ENCODE data around the gene NSMF. TPM values are rescaled to one million over a fixed set of nuclear protein-coding genes. Genes with fewer than 3 reads are reported as not detected.

Gene NSMF
- total RNA-seq, 1 donor = 29.6 TPM

DNA sequence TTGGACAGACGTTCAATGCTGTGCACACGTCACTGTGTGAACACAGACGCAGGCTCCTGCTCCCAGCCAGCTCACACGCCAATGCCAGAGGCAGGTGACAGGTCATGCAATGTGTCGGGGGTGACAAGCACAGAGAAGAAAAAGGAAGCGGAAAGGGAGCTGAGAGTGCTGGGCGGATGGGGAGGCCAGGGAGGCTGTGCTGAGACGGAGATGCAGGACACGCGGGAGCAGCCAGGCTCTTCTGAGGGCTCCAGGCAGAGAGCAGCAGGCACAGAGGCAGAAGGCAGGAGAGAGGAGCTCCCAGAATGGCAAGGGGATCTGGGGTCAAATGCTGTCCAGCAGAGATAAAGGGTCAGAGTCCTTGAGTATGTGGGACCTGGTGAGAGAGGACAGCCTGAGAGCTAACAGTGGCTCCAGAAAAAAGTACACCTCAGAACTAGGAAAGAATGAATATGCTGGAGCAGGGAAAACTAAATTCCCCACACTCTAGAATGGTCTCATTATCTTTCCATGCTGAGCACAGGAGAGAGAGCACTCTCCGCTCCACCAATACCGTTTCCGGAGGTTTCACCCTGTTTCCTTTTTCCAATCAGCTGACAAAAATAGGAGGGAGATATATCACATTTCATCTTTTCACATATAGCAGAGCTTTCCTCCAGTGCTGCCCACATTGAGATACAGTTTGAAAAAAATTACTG lies 32.8 kb upstream of the NSMF start:
- DNase-seq (ENCODE audit: low read depth) = no peak
- TF ChIP-seq, protein P1, sequence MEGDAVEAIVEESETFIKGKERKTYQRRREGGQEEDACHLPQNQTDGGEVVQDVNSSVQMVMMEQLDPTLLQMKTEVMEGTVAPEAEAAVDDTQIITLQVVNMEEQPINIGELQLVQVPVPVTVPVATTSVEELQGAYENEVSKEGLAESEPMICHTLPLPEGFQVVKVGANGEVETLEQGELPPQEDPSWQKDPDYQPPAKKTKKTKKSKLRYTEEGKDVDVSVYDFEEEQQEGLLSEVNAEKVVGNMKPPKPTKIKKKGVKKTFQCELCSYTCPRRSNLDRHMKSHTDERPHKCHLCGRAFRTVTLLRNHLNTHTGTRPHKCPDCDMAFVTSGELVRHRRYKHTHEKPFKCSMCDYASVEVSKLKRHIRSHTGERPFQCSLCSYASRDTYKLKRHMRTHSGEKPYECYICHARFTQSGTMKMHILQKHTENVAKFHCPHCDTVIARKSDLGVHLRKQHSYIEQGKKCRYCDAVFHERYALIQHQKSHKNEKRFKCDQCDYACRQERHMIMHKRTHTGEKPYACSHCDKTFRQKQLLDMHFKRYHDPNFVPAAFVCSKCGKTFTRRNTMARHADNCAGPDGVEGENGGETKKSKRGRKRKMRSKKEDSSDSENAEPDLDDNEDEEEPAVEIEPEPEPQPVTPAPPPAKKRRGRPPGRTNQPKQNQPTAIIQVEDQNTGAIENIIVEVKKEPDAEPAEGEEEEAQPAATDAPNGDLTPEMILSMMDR (IDR thresholded peaks at IDR 0.05; ENCODE audit: insufficient read depth, low read length) = no peak
- H3K4me3 ChIP-seq (ENCODE audit: low read depth, low read length) = no peak overlapping the region

DNA sequence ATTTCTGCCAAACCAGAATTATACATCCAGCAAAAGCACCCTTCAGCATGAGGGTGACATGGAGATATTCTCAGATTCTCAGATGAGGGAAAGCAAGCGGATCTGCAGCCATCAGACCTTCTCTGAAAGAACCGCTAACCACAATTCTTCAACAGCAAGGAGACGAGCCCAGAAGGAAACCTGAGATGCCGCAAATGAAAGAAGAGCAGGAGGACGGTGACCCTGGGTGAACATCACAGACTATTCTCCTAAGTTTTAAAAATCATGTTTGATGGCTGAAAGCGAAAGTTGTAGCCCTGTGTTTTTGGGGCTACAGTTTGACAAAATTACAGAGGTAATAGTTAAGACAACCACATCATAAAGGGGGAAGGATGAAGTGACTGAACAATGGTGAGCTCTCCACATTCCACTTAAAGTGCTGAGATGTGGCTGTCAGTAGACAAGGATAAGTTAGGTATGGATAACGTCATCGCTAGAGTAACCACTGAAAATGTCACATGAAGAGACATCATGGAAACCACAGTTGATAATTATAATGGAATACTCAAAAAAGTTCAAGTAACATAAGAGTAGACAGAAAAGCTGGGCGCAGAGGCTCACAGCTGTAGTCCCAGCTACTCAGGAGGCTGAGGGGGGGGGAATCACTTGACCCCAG lies 31.5 kb upstream of the NSMF start:
- no peak overlapping the region for H3K4me3 ChIP-seq (ENCODE audit: low read depth, low read length)
- TF ChIP-seq, protein P1 (IDR thresholded peaks at IDR 0.05; ENCODE audit: insufficient read depth, low read length) = no peak

GRCh38 chr9:137488906-137489305 lies 29.8 kb upstream of the NSMF start:
- H3K4me3 ChIP-seq (ENCODE audit: low read depth, low read length) = no peak overlapping the region
- DNase-seq (ENCODE audit: low read depth) = no peak
- TF ChIP-seq, protein P1 (IDR thresholded peaks at IDR 0.05; ENCODE audit: insufficient read depth, low read length) = no peak

More for the DNA sequence above, 31.5 kb upstream of the NSMF start:
- no peak for DNase-seq (ENCODE audit: low read depth)

DNA sequence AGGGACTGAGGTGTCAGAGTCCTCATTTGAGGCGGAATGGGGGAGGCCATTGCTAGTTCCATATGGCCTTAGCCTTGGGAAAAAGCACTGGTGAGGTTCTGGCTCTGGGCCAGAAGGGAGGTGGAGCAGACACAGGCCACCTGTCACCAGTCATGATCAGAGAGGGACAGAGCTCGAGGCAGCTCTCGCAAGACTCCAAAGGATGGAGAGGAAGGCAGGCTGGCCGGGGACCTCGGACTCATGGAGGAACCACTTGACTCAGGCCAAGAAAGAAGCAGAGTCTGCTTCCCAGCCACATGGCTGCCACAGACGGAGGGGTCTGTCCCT lies 29.2 kb upstream of the NSMF start:
- TF ChIP-seq, protein P1 (IDR thresholded peaks at IDR 0.05; ENCODE audit: insufficient read depth, low read length) = no peak
- no peak for DNase-seq (ENCODE audit: low read depth)
- no peak overlapping the region for H3K4me3 ChIP-seq (ENCODE audit: low read depth, low read length)

DNA sequence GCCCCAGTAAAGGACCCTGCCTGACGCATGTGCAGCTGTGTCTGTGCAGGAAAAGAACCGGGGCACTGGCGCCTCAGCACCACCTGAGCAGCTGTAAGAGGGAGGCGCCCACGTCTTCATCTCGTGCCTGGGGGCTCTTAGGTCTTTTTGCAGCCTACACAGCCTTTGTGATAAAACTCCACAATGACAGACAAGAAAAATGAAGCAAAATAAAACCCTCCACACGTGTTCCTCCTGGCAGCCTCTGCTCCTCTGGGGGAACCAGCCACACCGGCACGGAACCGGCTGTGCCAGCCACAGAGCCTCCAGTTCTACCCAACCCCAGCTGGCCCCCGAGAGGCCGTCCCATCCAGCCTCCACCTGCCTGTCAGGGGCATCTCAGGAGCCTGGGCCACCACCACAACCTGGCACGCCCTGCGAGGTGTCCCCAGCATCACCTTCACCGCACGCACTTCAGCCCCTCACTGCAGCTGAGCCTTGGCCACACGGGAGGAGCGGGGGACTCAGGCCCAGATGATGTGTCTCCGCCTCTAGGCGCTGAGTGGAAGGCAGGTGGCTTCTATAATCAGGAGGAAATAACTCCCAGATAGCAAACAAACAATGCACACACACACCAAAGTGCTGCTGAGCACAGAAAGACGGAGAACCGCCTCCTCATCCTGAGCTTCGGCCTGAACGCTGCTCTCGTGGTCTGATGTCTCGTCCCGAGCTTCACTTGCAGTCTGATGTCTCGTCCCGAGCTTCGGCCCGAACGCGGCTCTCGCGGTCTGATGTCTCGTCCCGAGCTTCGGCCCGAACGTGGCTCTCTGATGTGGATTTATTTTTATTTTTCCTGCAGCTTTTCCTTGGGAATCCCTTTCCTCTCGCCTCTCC lies 28.6 kb upstream of the NSMF start:
- H3K4me3 ChIP-seq (ENCODE audit: low read depth, low read length) = no peak overlapping the region
- TF ChIP-seq, protein P1 (IDR thresholded peaks at IDR 0.05; ENCODE audit: insufficient read depth, low read length) = no peak
- no peak for DNase-seq (ENCODE audit: low read depth)

DNA sequence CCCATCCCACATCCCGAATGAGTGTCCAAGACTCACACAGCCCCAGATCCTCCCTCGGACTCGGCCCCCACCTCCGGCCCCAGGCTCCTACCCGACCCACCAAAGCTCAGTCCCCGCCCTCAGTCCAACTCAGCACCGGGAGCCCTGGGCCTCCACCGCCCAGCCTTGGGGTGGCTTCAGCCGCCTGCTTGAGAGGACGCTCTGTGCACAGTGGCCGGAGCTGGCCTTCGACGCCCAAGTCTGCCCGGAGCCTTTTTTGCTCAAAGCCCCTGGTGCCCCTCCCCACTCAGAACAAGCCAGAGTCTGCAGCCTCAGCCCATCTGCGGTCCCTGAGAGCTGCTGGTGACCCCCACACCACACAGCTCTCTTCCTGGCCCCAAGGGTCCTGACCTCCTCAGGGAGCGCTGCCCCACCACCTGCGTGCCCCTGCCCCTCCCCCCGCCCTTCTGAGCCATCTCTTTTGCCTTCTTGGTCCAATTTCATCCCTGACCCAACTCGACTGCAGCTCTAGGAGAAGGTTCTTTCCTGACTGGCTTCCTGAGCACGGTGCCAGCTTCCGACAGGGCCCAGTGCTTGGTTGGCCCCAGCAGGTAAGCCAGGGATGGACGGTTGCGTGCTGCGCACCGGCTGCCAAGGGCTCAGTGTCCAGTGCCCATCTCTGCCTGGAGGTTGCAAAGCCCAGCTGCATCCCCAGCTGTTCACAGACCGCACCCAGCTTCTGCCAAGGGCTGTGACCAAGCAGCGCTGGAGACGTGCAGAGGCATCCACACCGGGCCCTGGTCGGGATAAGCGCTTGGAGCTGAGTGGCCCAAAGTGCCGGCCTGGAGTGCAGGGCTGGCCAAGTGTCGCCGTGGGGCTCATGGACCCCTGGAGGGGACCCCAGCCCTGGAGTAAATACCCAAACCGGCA lies 27.7 kb upstream of the NSMF start:
- H3K4me3 ChIP-seq (ENCODE audit: low read depth, low read length) = no peak overlapping the region
- DNase-seq (ENCODE audit: low read depth) = no peak
- TF ChIP-seq, protein P1 (IDR thresholded peaks at IDR 0.05; ENCODE audit: insufficient read depth, low read length) = no peak
